GM19324 (cell line): Measurements from ENCODE around the gene RELL2.
A peak's percentile ranks its signal among the peaks of the same experiment; 100 is the strongest.

Source experiments
- ATAC-seq: cut with Tn5 transposase; IDR thresholded peaks from one replicate; pipeline ENCODE4 v1.9.1; 2021; ENCODE audit warnings: mild to moderate bottlenecking, moderate library complexity; ENCODE audit not compliant: unreplicated experiment, low FRiP score

Gene RELL2

DNA sequence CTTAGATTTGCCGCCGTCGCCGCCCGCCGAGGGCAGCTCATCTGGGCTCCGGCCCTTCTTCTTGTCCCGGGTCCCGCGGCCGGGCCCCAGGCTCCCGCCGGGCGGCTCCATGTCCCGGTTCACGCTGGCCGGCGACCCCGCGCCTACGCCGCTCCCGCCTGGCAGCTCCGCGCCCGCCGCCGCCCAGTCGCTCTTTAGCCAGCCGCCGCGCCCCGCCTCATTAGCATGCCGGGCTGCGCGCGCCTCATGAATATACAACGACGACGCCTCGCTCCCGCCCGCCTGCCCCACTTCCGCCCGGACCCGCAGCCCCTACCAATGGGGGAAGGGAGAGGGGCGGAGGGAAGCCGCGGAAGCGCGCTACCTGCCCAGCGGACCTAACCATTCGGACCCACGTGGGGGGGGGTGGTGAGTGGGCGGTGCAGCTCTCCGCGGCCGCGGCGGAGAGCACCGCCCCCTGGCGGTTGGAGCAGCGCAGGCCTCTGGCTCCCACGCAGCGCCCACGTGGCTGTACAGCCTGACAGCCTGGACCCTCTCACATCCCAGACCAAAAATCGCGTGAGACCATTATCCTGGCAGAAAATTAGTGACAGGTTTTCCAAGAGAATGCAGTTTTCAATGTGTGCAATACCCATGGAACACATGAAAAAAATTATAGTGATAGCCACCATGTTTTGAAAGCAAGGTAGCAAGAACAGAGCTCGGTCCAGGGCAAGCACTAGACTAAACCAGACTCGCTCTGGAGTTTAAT lies 17.8 kb upstream of the RELL2 start, which contains the start of gene DIAPH1:
DIAPH1 (minus strand) TSS at position 197 of the 751 bp plus-strand sequence; CDS start at position 111, 86 bp downstream.
- peak; percentile 90 for ATAC-seq

DNA sequence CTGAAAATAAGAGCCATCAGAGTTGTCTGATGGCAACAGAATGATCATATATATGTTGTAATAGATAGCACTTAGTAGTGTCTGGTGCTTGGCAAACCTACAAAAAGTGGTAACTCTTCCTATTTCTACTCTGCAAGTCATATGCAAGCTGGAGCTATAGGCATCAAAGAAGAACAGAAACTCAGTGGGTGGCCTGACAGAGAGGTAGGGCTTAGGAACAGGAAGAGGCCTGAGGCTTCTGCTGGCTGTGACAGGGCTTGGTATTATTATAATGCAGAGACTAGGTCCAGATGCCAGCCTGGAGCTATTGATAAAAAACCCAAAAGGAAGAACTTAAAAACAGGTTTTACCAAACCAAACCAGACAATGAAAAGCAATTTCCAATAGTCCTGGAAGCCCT lies 13.6 kb upstream of the RELL2 start:
- ATAC-seq = peak; percentile 36

DNA sequence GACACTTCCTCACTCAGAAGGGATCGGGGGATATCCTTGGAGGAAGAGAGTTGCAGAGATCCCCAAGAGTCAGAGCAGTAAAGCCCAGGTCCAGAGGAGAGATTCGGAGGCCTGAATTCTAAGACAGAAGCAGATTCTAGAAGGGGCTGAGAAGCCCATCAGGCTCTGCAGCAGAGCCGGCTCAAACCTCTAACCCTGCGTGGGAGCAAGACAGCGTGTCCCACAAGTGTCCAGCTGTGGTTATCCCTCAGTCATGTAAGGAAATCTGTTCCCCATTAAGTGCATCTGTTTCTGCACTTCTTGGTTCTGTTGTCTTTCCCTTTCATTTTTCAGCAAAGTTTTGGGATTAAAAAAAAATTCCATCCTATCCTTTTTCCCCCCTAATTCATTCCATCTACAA lies 13.2 kb upstream of the RELL2 start:
- ATAC-seq = no peak

GRCh38 chr5:141628175-141628788 lies 8.5 kb upstream of the RELL2 start:
- no peak for ATAC-seq

GRCh38 chr5:141630570-141631140 lies 6.1 kb upstream of the RELL2 start:
- ATAC-seq = no peak

GRCh38 chr5:141632650-141633049 lies 4.1 kb upstream of the RELL2 start:
- ATAC-seq = no peak

- peak; percentile 36 for ATAC-seq
Observed at GRCh38 chr5:141633871-141634561, 2.8 kb upstream of the RELL2 start.

- ATAC-seq = no peak
Observed at GRCh38 chr5:141634720-141635119, 2.1 kb upstream of the RELL2 start.

DNA sequence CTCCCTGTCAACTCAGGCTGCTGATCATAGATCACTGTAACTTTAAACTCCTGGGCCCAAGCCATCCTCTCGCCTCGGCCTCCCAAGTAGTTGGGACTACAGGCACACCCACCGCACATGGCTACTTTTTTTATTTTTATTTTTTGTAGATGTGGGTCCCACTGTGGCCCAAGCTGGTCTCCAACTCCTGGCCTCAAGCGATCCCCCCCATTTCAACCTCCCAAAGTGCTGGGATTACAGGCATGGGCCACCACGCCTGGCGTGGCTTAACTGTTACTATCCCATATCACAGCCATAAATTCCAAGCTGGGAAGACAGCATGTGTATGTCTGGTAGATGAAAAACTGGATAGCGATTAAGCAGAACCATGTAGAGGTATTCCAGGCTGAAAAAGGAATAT lies 1.2 kb upstream of the RELL2 start:
- no peak for ATAC-seq

DNA sequence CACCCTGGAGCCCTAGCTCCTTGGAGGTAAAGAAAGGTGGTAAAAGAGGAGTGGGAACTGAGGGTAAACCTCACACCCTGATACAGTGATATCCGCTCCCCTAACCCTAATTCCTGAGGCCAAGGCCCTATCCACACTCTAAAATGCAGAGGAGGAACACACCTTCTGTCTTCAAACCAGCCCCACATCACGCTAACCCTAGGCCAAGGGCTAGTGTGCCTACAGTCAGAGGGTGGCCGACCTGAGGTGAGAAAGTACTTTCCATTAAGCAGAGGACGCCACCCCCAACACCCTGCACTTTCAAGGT lies 738 bp upstream of the RELL2 start:
- ATAC-seq = no peak

DNA sequence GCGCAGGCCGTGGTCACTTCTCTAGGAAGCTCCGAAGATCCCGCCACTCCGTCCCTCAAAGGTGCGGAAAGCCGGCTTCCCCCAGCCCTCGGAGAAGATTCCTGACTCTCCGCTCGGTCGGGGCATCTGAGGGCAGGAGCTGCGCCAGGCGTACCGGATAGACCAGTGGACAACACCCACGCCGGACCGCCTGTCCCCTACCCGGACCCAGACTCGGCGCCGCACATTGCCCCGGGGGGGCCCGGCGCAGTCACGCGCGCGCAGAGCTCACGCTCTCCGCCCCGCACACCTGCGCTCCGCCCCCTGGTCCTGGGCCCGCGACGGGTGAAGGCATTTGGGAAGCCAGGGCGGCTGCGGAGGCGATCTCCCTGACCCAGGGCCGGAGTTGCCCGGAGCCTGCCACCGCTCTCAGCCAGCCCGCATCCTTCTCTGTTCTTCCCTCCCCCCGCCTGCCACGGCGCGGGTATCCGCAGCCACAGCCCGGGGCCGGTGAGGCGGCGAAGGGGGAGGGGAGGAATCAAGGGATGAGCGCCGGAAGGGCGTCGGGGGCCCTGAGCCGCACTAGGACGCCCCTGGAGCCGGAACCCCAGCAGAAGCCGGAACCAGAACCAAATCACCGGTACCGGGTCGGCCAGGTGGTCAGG lies 448 bp downstream of the RELL2 start:
- peak; percentile 25 for ATAC-seq

DNA sequence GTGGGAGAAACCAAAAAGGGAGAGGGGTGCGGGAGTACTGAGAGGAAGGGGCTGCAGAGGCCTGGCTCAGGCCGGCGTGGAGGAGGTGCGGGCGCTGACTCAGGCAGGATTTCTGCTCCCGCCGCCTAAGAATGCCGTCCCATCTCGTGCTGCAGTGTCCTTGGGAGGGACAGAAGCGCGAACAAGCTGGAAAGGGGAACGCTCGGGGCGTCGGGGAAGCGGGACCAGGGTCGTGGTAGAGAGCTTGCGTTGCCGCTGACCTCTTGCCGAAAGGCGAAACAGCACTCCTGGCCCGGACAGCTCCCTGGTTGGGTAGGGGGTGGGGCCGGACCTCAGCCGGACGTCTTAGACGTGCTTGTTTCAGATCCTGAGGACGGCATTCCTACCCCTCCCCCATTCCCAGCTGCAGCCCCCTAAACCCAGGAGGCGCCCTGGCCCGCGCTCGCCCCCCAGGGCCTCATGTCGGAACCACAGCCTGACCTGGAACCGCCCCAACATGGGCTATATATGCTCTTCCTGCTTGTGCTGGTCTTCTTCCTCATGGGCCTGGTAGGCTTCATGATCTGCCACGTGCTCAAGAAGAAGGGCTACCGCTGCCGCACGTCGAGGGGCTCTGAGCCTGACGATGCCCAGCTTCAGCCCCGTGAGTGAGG lies 1.1 kb downstream of the RELL2 start:
- ATAC-seq = peak; percentile 21

GRCh38 chr5:141638771-141639170 lies 2.0 kb downstream of the RELL2 start:
- ATAC-seq = no peak

DNA sequence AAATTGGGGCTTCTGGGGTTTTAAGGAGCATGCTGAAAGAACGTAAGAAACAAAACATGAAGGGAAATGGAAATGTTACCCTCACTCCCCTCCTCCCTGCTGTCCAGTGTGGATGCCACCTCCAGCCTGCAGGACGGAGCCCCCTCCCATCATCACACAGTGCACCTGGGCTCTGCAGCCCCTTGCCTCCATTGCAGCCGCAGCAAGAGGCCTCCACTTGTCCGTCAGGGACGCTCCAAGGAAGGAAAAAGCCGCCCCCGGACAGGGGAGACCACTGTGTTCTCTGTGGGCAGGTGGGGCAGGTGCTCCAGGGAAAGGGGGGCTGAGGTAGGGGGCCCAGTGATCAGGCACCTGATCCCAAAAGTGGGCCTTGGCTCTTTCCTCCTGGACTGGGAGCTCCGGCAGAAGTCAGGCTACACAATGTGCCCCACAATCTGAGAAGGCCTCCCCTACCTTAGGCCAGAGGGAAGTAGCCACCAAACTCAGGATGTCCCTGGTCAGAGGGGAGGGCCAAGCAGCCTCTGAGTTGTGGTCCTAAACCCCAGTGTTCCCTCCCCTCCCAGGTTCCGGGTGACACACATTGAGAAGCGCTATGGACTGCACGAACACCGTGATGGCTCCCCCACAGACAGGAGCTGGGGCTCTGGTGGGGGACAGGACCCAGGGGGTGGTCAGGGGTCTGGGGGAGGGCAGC lies 2.7 kb downstream of the RELL2 start:
- no peak for ATAC-seq

DNA sequence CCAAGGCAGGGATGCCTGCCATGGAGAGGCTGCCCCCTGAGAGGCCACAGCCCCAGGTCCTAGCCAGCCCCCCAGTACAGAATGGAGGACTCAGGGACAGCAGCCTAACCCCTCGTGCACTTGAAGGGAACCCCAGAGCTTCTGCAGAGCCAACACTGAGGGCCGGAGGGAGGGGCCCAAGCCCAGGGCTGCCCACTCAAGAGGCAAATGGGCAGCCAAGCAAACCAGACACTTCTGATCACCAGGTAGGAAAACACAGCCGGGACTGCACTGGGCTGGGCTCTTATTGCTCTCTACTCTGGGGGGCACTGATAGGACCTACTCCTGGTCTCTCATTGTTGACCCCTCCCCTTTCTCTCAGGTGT lies 3.2 kb downstream of the RELL2 start:
- no peak for ATAC-seq

GRCh38 chr5:141640698-141641097 lies 3.9 kb downstream of the RELL2 start:
- no peak for ATAC-seq

- ATAC-seq = no peak
Observed at GRCh38 chr5:141641634-141642267, 5.0 kb downstream of the RELL2 start.

- no peak for ATAC-seq
Observed at GRCh38 chr5:141646026-141646425, 9.2 kb downstream of the RELL2 start.

- ATAC-seq = no peak
Observed at GRCh38 chr5:141647242-141647641, 10.4 kb downstream of the RELL2 start.
